Naive thymus-derived CD8-positive, alpha-beta T cell (primary cell): ENCODE results near the gene MIGA2. TPM values are rescaled to one million over a fixed set of nuclear protein-coding genes. Genes with fewer than 3 reads are reported as not detected.

Experiments used
- ATAC-seq, 2 donors: fragments of 150-1000 bp; cut with Tn5 transposase in 1 of 2; sonication (Bioruptor Pico), chemical (Tn5 transposase) in 1 of 2; 1 replicate in 1 of 2; 2 replicates in 1 of 2; pipeline ENCODE4 v1.10.0; 2021; ENCODE audit warnings: mild to moderate bottlenecking in 2 of 2, moderate library complexity in 2 of 2
- POLR2A ChIA-PET: fragments of 350-600 bp; sonication (Branson Sonifier 250); formaldehyde crosslinking; loops from one replicate; lab custom pipeline; 2021; ENCODE audit warnings: antibody characterized with exemption; lab: Charles Lee
- DNase-seq, 10 donors: peaks; one replicate each; pipeline versions ENCODE4 v3.0.0 to v3.0.0-alpha.2; 2020 to 2022
- H3K27ac Mint-ChIP-seq, 10 donors: one replicate each; pipeline ENCODE4 v1.8.0; 2020 to 2022; ENCODE audit warnings: mild to moderate bottlenecking in 10 of 10, mixed read lengths in 10 of 10, moderate library complexity in 4 of 10, inconsistent platforms in 1 of 10
- H3K27me3 Mint-ChIP-seq, 5 donors: one replicate each; pipeline ENCODE4 v1.8.0; 2021 to 2022; ENCODE audit warnings: mixed read lengths in 5 of 5
- H3K36me3 Mint-ChIP-seq, 3 donors: one replicate each; pipeline ENCODE4 v1.8.0; 2020 to 2022; ENCODE audit warnings: mixed read lengths in 3 of 3, mild to moderate bottlenecking in 2 of 3, inconsistent platforms in 1 of 3
- H3K4me1 Mint-ChIP-seq, 4 donors: one replicate each; pipeline ENCODE4 v1.8.0; 2021 to 2022; ENCODE audit warnings: mixed read lengths in 4 of 4
- H3K4me3 Mint-ChIP-seq, 10 donors: one replicate each; pipeline ENCODE4 v1.8.0; 2020 to 2022; ENCODE audit warnings: mild to moderate bottlenecking in 10 of 10, mixed read lengths in 10 of 10, moderate library complexity in 6 of 10, inconsistent platforms in 1 of 10
- H3K9me3 Mint-ChIP-seq, 9 donors: one replicate each; pipeline ENCODE4 v1.8.0; 2020 to 2022; ENCODE audit warnings: mixed read lengths in 9 of 9, mild to moderate bottlenecking in 3 of 9, inconsistent platforms in 1 of 9, moderate library complexity in 1 of 9
- polyA plus RNA-seq, 3 donors: library from polyadenylated mRNA; unstranded; fragments of 300-500 nt; fragmentation: Illumina TruSeq; gene quantifications; one replicate each; pipeline ENCODE4 v1.2.3, GENCODE V29; 2021
- total RNA-seq, 8 experiments: library from RNA in 2 of 8; stranded (reverse) in 2 of 8; gene quantifications; one replicate each; pipeline ENCODE4 v1.2.3 and lab custom pipeline; 2021 to 2026

Gene MIGA2
- total and polyA plus RNA-seq, 5 experiments from 2014 or later = 5.9 to 88.3 (median 11.3) TPM

DNA sequence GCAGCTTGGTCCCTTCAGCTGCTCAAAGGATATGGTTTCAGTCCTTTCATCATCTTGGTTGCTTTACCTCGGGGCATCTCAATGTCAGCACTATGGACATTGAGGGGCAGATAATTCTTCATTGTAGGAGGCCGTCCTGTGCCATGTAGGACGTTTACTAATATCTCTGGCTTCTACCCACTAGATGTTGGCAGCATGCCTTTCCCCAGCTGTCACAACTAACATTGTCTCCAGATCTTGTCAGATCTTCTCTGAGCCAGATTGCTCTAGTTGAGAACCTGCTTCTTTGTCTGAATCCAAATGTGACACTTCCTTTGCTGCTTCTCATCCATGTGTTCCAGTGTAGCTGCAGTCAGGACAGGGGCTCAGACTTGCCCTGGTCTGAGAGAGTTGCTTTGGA is 85.1 kb downstream of the MIGA2 start:
- H3K36me3 Mint-ChIP-seq = peaks cover 0 to 63% (median 8%) of the 10 kb centered on the region in 3 donors
- no peaks in the 10 kb centered on the region for H3K27me3 Mint-ChIP-seq
- DNase-seq (peak in 1 of 10 donors; percentile 24), ATAC-seq (no peak)
- H3K4me3 Mint-ChIP-seq = no peak overlapping the region
- H3K4me1 Mint-ChIP-seq = peaks cover 0 to 15% (median 2%) of the 10 kb centered on the region in 4 donors
- no peaks in the 10 kb centered on the region for H3K9me3 Mint-ChIP-seq
- no peak overlapping the region for H3K27ac Mint-ChIP-seq
- POLR2A ChIA-PET = interaction anchor here (0.6 to 0.9 kb wide), 2 partner anchors 9 to 86 kb away, joined by 3 to 4 read pairs; partner anchors contain the start of gene MIGA2

Other genes with a start within 250 kb of the MIGA2 start
- gene TBC1D13, start 249.4 kb upstream of the MIGA2 start, total RNA-seq = 10 to 100 TPM; 29.9 to 36.3 TPM
- gene TBC1D13, start 249.4 kb upstream of the MIGA2 start, polyA plus RNA-seq = 10 to 100 TPM; 20.2 to 34.8 (median 22.2) TPM
- 10 to 100 TPM; 15.0 to 15.8 TPM for gene ENDOG, start 218.1 kb upstream of the MIGA2 start, total RNA-seq
- gene ENDOG, start 218.1 kb upstream of the MIGA2 start, polyA plus RNA-seq = 10 to 100 TPM; 16.3 to 34.0 (median 19.0) TPM
- 10 to 100 TPM; 60.4 to 67.1 TPM for gene SPOUT1, start 206.8 kb upstream of the MIGA2 start, total RNA-seq
- 10 to 100 TPM; 46.7 to 55.6 (median 50.0) TPM for gene SPOUT1, start 206.8 kb upstream of the MIGA2 start, polyA plus RNA-seq
- 10 to 100 TPM; 15.1 to 15.9 TPM for gene KYAT1, start 154.7 kb upstream of the MIGA2 start, total RNA-seq
- gene KYAT1, start 154.7 kb upstream of the MIGA2 start, polyA plus RNA-seq = 10 to 100 TPM in 2 of 3 donors, 1 to 10 TPM in 1; 9.3 to 10.8 (median 10.4) TPM
- 10 to 100 TPM; 27.5 to 29.4 TPM for gene LRRC8A, start 154.5 kb upstream of the MIGA2 start, total RNA-seq
- gene LRRC8A, start 154.5 kb upstream of the MIGA2 start, polyA plus RNA-seq = 10 to 100 TPM; 17.4 to 36.7 (median 22.1) TPM
- 1 to 10 TPM; 6.9 to 8.2 TPM for gene PHYHD1, start 115.6 kb upstream of the MIGA2 start, total RNA-seq
- 1 to 10 TPM; 2.6 to 7.4 (median 6.2) TPM for gene PHYHD1, start 115.6 kb upstream of the MIGA2 start, polyA plus RNA-seq
- 10 to 100 TPM; 10.3 to 11.1 TPM for gene DOLK, start 89.0 kb upstream of the MIGA2 start, total RNA-seq
- 1 to 10 TPM; 9.0 to 9.2 (median 9.1) TPM for gene DOLK, start 89.0 kb upstream of the MIGA2 start, polyA plus RNA-seq
- 10 to 100 TPM; 68.8 to 79.6 TPM for gene NUP188, start 88.9 kb upstream of the MIGA2 start, total RNA-seq
- 10 to 100 TPM; 21.9 to 36.8 (median 29.8) TPM for gene NUP188, start 88.9 kb upstream of the MIGA2 start, polyA plus RNA-seq
- 100 to 1,000 TPM; 109 to 113 TPM for gene SH3GLB2, start 8.3 kb upstream of the MIGA2 start, total RNA-seq
- 10 to 100 TPM; 21.7 to 40.9 (median 37.8) TPM for gene SH3GLB2, start 8.3 kb upstream of the MIGA2 start, polyA plus RNA-seq
- gene DOLPP1, start 44.5 kb downstream of the MIGA2 start, total RNA-seq = 10 to 100 TPM in 1 of 2 experiments, 1 to 10 TPM in 1; 9.5 to 11.1 TPM
- 1 to 10 TPM; 5.7 to 7.9 (median 7.1) TPM for gene DOLPP1, start 44.5 kb downstream of the MIGA2 start, polyA plus RNA-seq
- 10 to 100 TPM; 10.9 to 11.3 TPM for gene CRAT, start 74.2 kb downstream of the MIGA2 start, total RNA-seq
- gene CRAT, start 74.2 kb downstream of the MIGA2 start, polyA plus RNA-seq = 10 to 100 TPM; 10.7 to 15.5 (median 11.9) TPM
- gene PTPA, start 74.8 kb downstream of the MIGA2 start, total RNA-seq = 10 to 100 TPM; 59.7 to 60.6 TPM
- 10 to 100 TPM; 13.7 to 15.5 (median 14.2) TPM for gene PTPA, start 74.8 kb downstream of the MIGA2 start, polyA plus RNA-seq
- 1 to 10 TPM; 7.5 to 8.8 TPM for gene IER5L, start 141.6 kb downstream of the MIGA2 start, total RNA-seq
- gene IER5L, start 141.6 kb downstream of the MIGA2 start, polyA plus RNA-seq = under 1 TPM in 2 of 3 donors, not detected in 1; 0.05 to 0.49 TPM